IMR-90 (cell line): ENCODE measurements around the gene ANKRD11.
A peak's percentile ranks its signal among the peaks of the same experiment; 100 is the strongest.

Experiments used
- BHLHE40 ChIP-seq: fragments of 150-350 bp; IDR thresholded peaks from 2 replicates; pipeline ENCODE4 v1.6.1; 2016; ENCODE audit warnings: mild to moderate bottlenecking, low read depth, low read length
- CEBPB ChIP-seq: IDR thresholded peaks from 2 replicates; pipeline ENCODE4 v1.6.1; 2012; ENCODE audit warnings: low read depth, low read length, improper control_type of control experiment
- CTCF ChIP-seq: conservative IDR thresholded peaks from 2 replicates; pipeline ENCODE4 v1.5.1; 2012; ENCODE audit warnings: mild to moderate bottlenecking, low read depth, low read length, improper control_type of control experiment
- ELK1 ChIP-seq: fragments of 150-350 bp; IDR thresholded peaks from 2 replicates; pipeline ENCODE4 v1.6.1; 2016; ENCODE audit warnings: low read depth, mild to moderate bottlenecking, low read length, moderate library complexity, borderline replicate concordance
- POLR2A ChIP-seq: IDR thresholded peaks from 2 replicates; pipeline ENCODE4 v1.6.1; 2012; ENCODE audit warnings: mild to moderate bottlenecking, low read depth, low read length
- RFX5 ChIP-seq: IDR thresholded peaks from 2 replicates; pipeline ENCODE4 v1.8.0; 2012; ENCODE audit warnings: low read depth, mild to moderate bottlenecking, low read length, moderate library complexity
- SMC3 ChIP-seq: fragments of 150-350 bp; IDR thresholded peaks from 2 replicates; pipeline ENCODE4 v1.6.1; 2016; ENCODE audit warnings: low read depth, mild to moderate bottlenecking, antibody characterized with exemption, low read length, moderate library complexity
- USF2 ChIP-seq: fragments of 150-350 bp; IDR thresholded peaks from 2 replicates; pipeline ENCODE4 v1.6.1; 2017; ENCODE audit warnings: mild to moderate bottlenecking, antibody characterized with exemption, low read length, low read depth

GRCh38 chr16:89495121-89495520 lies 4.8 kb upstream of the ANKRD11 start:
- TF ChIP-seq POLR2A = no peak
- no peak for TF ChIP-seq CTCF
- TF ChIP-seq ELK1 = no peak
- TF ChIP-seq RFX5 = no peak
- no peak for TF ChIP-seq BHLHE40
- peak; percentile 92 for TF ChIP-seq CEBPB
- TF ChIP-seq USF2 = no peak
- no peak for TF ChIP-seq SMC3
